NCI-H748 (cell line): ENCODE results near the gene WIPF2.
"Not testable (repeated sequence)": the region's sequence is repeated elsewhere in the genome, so short reads cannot be mapped to it uniquely, and the experiment has no call there.

Experiments
- DNase-seq: peaks from one replicate; lab custom pipeline; 2025; ENCODE audit not compliant: unreplicated experiment; lab: John Stamatoyannopoulos, UW

The WIPF2 gene

DNA sequence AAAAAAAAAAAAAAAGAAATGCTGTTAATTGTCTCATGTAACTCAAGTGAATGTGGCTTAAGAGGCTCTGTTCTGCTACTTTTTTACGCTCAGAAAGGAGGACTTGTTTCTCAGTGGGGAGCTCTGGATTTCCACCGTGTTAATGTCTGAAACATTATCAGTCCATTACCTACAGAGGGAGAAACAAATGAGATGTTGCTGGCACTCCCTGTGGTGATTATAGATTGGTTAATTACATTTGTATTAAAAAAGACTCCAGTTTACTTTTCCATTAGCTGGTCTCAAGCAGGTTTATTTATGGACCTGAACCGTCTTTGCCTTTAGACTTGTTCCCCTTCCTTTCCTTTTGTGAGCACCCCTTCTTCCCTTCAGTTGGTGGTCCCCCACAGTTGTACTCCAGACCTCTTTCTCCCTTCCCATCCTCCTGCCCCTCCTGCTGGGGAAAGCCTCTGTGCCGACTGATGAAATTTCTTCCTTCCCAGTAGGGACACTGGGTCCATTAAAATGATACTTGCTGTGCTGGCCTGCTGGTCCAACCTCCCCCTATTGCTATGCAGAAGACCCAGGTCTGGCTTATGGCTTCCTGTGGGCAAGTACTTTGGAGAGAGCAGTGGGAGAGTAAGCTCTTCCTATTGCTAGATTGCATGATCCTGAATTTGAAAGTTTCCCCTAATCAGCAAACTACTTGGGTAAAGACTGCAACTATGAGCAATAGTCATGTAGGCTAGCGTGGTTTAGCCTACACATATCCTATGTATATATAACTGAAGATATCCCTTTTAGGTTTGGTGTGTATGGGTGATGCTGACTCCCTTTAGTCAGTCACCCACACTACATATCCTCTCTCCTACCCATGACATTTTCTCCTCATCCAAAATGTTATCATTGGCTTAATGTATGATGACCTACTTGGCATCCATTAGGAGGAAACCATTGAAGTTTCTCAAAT is 76.7 kb downstream of the WIPF2 start:
- no peak for DNase-seq

DNA sequence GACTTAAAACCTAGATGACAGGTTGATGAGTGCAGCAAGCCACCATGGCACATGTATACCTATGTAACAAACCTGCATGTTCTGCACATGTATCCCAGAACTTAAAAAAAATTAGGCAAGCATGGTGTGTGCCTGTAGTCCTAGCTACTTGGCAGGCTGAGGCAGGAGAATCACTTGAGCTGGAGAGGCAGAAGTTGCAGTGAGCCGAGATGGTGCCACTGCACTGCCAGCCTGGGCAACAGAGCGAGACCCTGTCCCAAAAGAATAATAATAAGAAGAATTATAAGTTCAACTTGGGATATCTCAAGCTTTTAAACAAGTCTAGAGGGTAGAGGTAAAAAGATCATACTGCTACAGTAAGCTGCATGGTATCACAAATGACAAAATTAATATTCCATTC is 78.4 kb downstream of the WIPF2 start:
- DNase-seq = no peak

DNA sequence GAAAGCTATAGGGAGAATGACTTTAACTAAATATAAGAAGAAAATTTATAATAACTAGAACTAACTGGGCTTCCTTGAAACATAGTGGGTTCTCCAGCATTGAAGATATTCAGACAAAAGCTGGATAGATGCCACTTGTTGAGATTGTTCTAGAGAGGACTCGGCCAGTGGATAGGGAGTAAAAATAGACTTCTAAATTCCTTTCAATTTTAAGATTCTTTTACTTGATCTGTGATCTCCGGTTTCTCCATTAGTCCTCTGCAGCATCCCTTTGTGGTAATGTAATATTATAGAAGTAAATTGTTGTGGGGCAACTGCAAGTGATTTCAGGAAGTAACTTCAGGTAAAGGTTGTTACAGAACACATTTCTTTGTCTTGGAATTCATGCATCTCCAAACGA is 79.6 kb downstream of the WIPF2 start:
- no peak for DNase-seq

DNA sequence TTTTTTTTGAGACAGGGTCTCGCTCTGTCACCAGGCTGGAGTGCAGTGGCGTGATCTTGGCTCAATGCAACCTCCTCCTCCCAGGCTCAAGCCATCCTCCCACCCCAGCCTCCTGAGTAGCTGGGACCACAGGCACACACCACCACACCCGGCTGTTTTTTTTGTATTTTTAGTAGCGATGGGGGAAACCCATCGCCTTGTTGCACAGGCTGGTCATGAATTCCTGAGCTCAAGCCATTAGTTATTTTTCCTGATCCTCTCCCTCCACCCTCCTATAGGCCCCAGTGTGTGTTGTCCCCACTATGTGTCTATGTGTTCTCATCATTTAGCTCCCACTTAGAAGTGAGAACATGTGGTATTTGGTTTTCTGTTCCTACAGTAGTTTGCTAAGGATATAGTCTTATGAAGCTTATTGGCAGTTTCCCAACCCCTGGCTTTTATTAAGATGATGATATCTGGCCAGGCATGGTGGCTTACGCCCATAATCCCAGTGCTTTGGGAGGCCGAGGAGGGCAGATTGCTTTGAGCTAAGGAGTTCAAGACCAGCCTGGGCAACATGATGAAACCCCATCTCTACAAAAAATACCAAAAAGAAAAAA is 80.2 kb downstream of the WIPF2 start:
- not testable (repeated sequence) for DNase-seq

DNA sequence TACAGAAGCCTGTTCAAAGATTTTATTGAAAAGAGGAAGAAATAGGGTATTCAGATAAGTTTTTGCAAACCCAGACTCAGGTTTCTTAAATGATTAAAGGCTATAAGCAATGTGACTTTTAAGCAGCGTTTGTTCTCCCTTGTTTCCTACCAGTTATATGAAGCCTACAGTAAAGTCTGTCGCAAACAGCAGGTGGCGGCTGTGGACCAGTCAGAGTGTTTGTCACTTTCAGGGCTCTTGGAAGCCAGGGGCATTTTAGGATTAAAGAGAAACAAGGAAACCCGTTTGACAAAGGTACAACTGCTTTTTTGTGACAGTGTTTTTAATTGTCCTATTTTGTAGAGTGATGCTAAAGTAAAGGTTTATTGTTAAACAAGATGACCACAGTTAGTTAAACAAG is 82.2 kb downstream of the WIPF2 start:
- no peak for DNase-seq

DNA sequence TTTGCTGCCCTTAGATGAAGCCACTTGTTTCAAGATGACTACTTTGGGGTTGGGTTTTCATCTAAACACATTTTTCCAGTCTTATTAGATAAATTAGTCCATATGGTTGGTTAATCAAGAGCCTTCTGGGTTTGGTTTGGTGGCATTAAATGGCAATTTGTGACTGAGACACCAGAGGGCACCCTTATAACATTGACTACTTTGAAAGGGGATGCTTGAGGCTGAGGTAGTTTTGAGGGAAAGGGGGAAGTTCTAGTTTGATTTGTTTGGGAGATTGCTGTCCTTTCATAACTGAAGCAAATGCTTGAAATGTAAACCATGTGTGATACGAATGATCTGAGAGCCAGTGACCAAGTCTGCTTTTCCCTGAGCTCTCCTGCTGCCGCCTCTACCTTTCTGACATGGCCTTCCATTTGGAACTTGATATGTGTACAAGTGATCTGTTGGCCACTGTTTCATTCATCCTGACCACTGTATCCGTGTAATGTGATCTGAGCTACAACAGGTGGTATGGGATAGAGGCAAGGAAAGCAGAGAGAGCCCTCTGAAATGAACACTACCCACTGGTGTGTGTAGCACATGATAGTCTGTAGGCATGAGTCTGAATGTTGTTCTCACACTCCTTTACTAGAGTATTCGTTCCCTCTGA is 84.0 kb downstream of the WIPF2 start:
- DNase-seq = peak; percentile 20

DNA sequence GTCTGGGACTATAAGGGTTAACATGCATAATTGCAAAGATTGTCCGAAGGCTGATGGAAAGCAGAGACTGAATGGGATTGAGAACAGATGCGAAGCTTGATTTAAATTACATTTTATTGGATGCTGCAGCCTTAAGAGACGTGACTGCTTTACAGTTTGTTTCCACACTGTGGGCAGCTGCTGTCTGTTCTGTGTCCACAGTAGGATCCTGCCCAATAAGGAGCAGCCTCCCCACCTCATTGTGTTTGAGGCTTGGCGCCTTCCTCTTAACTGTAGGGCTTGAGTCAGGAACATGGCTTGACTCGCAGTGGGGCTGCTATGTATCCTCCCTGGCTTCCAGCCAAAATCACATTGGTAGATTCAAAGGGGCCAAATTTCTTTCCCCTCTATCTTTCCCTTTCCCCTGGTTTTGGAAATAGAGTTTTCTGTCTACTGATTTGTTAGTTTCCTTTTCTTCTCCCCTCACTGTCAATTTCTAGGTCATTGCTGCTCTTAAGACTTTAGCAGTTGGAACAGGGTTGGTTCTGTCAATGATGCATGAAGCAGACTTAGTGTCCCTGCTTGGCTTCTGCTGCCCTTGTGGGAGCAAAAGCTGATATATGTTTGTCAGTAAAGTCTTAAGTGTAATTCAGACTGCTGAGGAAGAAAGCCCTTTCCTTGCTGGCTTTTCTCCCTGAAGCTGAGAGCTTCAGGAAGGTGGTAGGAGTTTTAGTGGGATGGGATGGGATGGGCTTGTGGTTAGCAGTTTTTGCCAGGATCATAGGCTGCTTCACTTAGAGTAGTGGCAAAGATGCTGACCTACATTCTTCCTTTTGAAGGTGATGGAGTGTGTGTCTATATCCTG is 84.8 kb downstream of the WIPF2 start:
- peak; percentile 29 for DNase-seq

DNA sequence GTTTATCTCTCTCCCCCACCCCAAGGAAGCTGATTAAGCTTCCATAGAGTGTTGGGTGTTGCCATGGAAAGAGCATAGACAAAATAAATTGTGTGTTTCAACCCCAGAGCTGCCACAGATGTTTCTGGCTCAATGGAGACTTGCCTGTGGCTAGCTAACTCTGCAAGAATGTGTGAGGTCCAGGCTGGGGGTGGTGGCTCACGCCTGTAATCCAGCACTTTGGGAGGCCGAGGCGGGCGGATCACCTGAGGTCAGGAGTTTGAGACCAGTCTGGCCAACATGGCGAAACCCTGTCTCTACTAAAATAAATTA is 85.4 kb downstream of the WIPF2 start:
- DNase-seq = not testable (repeated sequence)

DNA sequence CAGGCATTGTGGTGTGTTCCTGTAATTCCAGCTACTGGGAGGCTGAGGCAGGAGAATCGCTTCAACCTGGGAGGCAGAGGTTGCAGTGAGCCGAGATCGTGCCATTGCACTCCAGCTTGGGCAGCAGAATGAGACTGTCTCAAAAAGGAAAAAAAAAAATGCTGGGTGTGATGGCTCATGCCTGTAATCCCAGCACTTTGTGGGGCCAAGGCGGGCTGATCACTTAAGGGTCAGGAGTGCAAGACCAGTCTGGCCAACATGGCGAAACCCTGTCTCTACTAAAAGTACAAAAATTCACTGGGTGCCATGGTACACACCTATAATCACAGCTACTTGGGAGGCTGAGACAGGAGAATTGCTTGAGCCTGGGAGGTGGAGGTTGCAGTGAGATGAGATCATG is 85.8 kb downstream of the WIPF2 start:
- DNase-seq = not testable (repeated sequence)

DNA sequence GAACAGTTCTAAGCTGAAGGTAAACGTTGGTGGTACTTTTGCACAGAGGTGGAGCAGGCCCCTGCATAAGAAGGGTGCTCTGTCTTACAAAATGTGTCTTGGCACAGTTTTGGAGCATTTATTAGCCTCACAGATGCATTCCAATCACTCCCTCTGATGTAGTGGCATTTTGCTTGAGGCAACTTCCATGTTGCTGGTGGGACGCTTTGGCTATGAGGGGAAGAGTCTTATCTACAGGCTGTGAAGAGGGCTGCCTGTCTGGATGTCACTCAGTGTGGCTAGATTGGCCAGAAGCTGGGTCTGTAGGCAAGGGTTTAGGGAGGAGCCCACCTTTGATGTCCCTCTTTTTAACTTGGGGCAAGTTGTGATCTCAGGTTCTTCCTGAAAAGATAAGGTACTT is 87.3 kb downstream of the WIPF2 start:
- no peak for DNase-seq

DNA sequence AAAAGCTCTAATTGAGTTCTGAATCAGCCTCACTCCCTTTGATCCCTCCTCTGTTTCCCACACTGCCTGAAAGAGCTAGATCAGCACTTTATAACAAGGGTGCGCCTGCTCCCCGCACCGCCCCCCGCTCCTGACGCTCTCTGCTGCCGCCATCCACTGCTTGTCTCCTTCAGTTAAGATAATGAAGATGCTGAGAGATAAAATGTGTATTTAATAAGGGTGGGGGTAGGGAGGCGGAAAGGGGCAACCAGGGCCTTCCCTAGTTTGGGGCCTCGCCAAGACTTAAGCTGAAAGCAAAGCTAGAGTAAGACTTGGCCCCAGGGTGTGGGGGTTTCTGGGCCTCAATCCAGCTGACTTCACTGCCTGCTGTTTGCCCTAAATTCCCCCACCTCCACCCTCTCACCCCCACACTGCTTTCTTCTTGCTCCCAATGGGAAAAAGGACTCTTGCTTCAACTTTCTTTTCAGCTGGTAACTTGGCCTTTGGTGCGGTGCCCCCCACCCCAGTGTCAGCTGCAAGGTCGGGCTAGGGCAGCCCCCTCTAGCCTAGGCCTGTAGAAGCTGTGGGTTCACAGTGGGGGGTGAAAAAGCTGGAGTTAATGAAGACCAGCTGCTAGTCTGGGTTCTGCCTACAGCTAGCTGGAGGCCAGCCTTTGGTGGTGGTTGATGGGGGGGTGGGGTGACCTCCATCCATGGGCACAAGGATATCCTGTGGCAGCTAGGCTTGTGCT is 88.1 kb downstream of the WIPF2 start:
- DNase-seq = no peak

DNA sequence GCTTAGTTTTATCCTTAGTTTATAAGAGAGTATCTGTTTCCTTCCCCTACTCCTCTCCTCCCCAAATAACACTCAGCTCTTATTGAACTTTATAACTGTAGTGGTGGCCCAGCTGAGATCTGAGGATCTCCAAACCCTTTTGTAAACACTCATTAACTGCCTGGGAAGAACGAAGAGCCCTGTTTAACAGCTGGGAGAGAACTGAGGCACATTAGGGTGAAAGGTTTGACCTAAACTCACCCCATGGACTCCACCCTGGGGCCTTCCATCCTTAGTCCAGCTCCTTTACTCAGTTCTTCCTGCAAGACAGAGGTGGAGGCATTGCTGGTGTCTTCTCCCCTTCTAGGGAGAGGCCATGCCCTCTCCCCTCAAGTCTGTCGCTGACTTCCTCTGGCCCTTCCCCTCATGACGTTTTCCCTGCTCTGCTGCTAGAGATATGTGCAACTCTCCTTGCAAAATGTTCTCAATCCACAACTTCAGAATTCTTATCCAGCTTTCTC is 88.7 kb downstream of the WIPF2 start:
- no peak for DNase-seq

DNA sequence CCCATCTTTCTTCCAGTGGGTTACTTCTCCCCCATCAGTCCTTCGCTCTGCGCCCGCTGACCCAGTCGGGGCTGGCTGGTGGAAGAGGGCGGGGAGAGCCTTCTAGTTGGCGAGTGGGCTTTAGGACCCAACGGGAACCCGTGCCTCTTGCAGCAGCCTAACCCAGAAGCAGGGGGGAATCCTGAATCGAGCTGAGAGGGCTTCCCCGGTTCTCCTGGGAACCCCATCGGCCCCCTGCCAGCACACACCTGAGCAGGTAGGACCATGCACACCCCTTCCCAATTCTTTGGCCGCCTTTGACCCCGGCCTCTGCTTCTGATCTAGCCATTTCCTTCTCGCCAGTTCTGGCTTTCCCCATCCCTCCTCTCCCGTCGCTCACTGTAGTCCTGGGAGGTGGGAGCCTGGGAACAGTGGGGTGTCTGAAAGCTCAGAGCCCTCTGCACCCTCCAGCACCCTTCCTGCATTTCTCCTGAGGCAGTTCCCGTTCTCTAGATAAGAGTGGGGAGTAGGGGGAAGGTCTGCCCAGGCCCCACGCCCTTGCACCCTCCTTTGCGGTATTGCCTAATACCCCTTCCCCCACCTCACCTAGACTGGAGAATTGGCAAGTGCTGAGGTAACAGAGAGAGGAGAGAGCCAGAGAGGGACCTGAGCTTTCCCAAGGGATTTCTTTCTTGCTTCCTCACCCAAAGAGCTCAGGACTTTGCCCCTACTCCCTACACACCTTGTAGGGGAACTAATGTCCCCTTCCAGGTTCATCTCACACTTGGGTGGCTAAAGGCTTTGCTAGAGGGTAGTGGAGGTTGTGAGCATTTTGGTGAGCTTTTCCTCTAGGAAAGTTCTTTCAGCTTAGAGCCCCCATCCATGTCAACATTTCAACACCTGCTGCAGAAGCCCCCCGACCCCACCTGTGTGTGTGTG is 90.2 kb downstream of the WIPF2 start, which contains the start of gene RARA:
RARA (plus strand) TSS at position 150 of the 918 bp plus-strand sequence. CDS start 22,039 bp downstream, outside the sequence.
- DNase-seq = peak; percentile 57

DNA sequence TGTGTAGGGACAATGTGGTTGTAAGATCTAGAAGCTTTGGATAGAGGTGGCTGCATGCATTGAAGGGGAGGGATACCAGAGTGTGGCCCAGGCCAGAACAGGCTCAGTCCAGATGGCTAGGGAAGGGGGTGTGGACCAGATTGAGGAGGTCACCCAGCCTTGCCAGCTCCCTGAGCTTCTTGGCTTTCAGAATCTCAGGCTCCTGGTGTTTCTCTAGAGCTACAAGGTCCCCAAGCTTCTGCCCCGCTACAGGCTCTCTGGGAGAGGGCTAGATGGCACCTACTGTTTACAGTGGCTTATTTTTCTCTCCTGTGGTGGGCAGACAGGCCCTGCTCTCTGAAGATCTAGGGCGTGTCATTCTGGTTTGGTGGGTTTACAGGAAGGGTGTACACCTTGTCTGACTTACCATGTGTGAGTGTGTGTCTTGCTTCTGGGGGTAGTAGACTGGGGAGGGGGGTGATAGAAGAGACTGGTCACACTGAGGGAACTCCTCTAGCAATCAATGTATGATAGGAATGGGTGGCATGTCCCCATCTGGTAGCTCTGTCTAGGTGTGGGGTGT is 90.9 kb downstream of the WIPF2 start:
- DNase-seq = no peak

DNA sequence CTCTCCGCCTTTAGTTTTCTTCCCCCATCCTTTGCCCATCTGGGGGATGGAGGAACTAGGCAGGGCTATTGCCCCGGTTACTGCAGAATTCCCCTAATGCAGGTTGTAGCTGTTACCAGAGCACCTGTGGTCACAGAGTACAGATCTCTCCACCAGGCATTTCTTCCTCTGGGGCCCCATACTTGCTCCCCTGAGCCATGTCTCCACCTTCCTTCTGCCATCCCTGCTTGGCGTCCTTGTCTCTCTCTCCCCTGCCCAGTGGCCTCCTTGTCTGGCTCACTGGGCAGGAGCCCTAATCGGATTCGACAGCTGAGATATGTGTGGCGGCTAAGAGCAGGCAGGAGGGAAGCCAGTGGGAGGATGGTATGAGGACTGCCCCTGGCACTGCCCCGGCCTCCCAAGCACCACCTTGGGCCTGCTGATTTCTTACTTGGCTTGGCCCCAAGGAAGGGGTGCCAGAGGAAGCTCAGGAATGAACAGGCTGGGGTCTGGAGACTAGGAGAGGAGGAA is 91.8 kb downstream of the WIPF2 start:
- no peak for DNase-seq

DNA sequence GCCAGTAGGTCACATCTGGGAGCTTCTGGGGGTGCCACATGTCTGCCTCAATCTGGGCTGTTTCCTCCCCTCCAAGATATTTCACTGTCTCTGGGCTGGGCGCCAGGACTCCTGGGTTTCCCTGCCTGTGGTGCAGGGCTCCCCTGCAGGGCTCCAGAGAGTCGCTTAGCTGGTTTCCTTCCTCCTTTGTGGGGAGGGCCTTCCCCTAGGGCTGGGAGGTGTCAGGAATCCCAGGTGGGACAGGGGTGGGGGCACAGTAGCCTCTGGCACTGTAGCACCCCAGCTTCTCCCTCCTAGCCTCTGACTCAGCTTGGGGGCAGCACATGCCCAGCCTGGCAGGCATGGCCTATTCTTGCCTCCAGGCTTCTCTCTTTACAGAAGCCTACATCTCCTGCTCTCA is 92.5 kb downstream of the WIPF2 start:
- DNase-seq = no peak

DNA sequence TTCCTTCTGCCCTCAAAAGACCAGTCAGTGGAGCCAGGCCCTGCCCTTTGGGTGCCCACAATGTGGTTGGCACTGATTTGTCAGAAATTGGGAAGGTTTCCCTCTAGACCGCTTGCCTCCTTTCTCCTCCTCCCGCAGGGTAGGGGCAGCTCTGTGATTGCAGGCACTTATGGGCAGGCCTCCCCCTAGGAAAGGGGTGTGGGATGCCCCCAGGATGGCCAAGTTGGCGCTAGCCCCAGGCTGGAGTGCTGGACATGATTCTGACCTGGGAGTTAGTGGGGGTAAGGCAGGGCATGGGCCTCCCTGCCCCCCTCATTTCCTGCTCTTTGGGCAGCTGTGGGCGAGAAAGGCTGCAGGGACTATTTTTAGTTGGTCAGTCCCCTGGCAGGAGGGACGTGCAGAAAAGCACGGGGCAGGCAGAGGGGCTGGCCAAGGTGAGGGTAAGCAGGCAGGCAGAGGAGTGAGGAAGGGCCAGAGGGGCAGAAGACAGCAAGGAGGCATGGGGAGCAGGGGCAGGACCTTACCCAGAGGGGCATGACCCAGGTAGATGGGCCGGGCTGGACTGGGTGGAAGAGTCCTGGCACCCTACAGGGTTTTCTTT is 93.1 kb downstream of the WIPF2 start:
- DNase-seq = no peak
